HepG2 (cell line): ENCODE measurements around the gene STH. TPM values are rescaled to one million over a fixed set of nuclear protein-coding genes. Genes with fewer than 3 reads are reported as not detected.
"Not testable (repeated sequence)": the region's sequence is repeated elsewhere in the genome, so short reads cannot be mapped to it uniquely, and the experiment has no call there.

Experiments used
- ATAC-seq: fragments of 200-7000 bp; cut with Tn5 transposase; 3 replicates; pipeline ENCODE4 v1.9.1; 2020; ENCODE audit warnings: mild to moderate bottlenecking, moderate library complexity
- BruUV-seq: library from RNA; stranded (reverse); fragments of 400-500 nt; replicated peaks from 2 replicates; lab custom pipeline; 2021; lab: Mats Ljungman, UMichigan
- CTCF ChIA-PET: fragments of 300-600 bp; formaldehyde crosslinking; extraction: SDS; loops from one replicate; lab custom pipeline; 2021; ENCODE audit warnings: low total read pairs, inconsistent platforms, low intra/inter-chr PET ratio; lab: Yijun Ruan, JAX
- POLR2A ChIA-PET: fragments of 350-600 bp; sonication (Branson Sonifier 250); formaldehyde crosslinking; loops from one replicate; lab custom pipeline; 2020; ENCODE audit warnings: antibody characterized with exemption, inconsistent platforms; lab: Yijun Ruan, JAX
- DNase-seq: peaks from one replicate; pipeline ENCODE4 v3.0.0-alpha.2; 2015; ENCODE audit warnings: low spot score
- FAIRE-seq: peaks from 3 replicates; lab custom pipeline; 2011; peaks lifted over from hg19 to GRCh38; lab: Jason Lieb, UNC
- H2AFZ ChIP-seq: one replicate; pipeline ENCODE4 v1.6.1; 2011; ENCODE audit warnings: low read length, inconsistent platforms
- H3K27ac ChIP-seq: fragments of 300-600 bp; 3 replicates; pipeline ENCODE4 v1.8.0; 2011; ENCODE audit warnings: mixed run types, mild to moderate bottlenecking, mixed read lengths, low read length, inconsistent platforms; ENCODE audit not compliant: insufficient read depth; ENCODE audit errors: extremely low read length
- H3K27me3 ChIP-seq, 2 experiments: fragments of 200-600 bp in 1 of 2; 2 replicates in 1 of 2; 3 replicates in 1 of 2; pipeline versions ENCODE4 v1.6.0 to v1.8.0; 2011; ENCODE audit warnings: low read length in 2 of 2, mild to moderate bottlenecking in 2 of 2, moderate library complexity in 2 of 2, inconsistent platforms in 1 of 2; ENCODE audit not compliant: insufficient read depth in 2 of 2, control insufficient read depth in 1 of 2
- H3K36me3 ChIP-seq, 2 experiments: fragments of 200-600 bp in 1 of 2; replicated peaks in 1 of 2; 2 replicates in 1 of 2; 3 replicates in 1 of 2; pipeline versions ENCODE4 v1.5.1 to v1.8.0; 2011; ENCODE audit warnings: low read length in 2 of 2, inconsistent platforms in 1 of 2; ENCODE audit not compliant: insufficient read depth in 2 of 2, control insufficient read depth in 1 of 2
- H3K4me1 ChIP-seq: 2 replicates; pipeline ENCODE4 v1.5.1; 2012; ENCODE audit warnings: low read length, inconsistent platforms; ENCODE audit not compliant: insufficient read depth
- H3K4me2 ChIP-seq: 2 replicates; pipeline ENCODE4 v1.6.0; 2011; ENCODE audit warnings: low read depth, low read length, inconsistent platforms
- H3K4me3 ChIP-seq, 3 experiments: fragments of 200-600 bp in 1 of 3; sonication (generic), shearing (Covaris generic) in 1 of 3; replicated peaks in 1 of 3; 2 replicates each; pipeline ENCODE4 v1.5.1; 2011 to 2016; ENCODE audit warnings: low read length in 3 of 3, inconsistent platforms in 2 of 3, low read depth in 2 of 3, mild to moderate bottlenecking in 2 of 3, control low read depth in 1 of 3, mixed read lengths in 1 of 3; ENCODE audit not compliant: insufficient read depth in 1 of 3
- H3K79me2 ChIP-seq: one replicate; pipeline ENCODE4 v1.6.1; 2011; ENCODE audit warnings: low read length, inconsistent platforms; ENCODE audit not compliant: insufficient read depth
- H3K9ac ChIP-seq: 2 replicates; pipeline ENCODE4 v1.6.0; 2011; ENCODE audit warnings: mild to moderate bottlenecking, low read depth, low read length, inconsistent platforms; ENCODE audit not compliant: insufficient read depth
- H3K9me3 ChIP-seq: 2 replicates; pipeline ENCODE4 v1.5.1; 2012; ENCODE audit warnings: mild to moderate bottlenecking, low read length
- H4K20me1 ChIP-seq: 2 replicates; pipeline ENCODE4 v1.6.0; 2011; ENCODE audit warnings: inconsistent platforms, mild to moderate bottlenecking, low read length, moderate library complexity; ENCODE audit not compliant: insufficient read depth
- CREM ChIP-seq, 2 experiments: sonication (generic) in 1 of 2; formaldehyde crosslinking in 1 of 2; IDR thresholded peaks; 2 replicates each; pipeline versions ENCODE4 v1.4.0 to v1.6.1; 2016 to 2020; ENCODE audit warnings: antibody characterized with exemption in 1 of 2, mild to moderate bottlenecking in 1 of 2, missing genetic modification reagents in 1 of 2
- DNMT3B ChIP-seq: conservative IDR thresholded peaks from 2 replicates; pipeline ENCODE4 v1.6.1; 2016; ENCODE audit warnings: missing biosample characterization, control low read depth
- GZF1 ChIP-seq: sonication (generic); formaldehyde crosslinking; IDR thresholded peaks from 2 replicates; pipeline ENCODE4 v1.5.1; 2020; ENCODE audit warnings: mild to moderate bottlenecking, missing genetic modification reagents
- HDAC1 ChIP-seq: sonication (generic); formaldehyde crosslinking; IDR thresholded peaks from 2 replicates; pipeline ENCODE4 v1.5.1; 2020; ENCODE audit warnings: mild to moderate bottlenecking, missing genetic modification reagents
- HMG20B ChIP-seq: conservative IDR thresholded peaks from 2 replicates; pipeline ENCODE4 v1.6.1; 2016; ENCODE audit warnings: missing genetic modification reagents, missing compliant biosample characterization
- MEIS2 ChIP-seq: sonication (generic); formaldehyde crosslinking; IDR thresholded peaks from 2 replicates; pipeline ENCODE4 v1.9.0; 2021; ENCODE audit warnings: mild to moderate bottlenecking, missing genetic modification reagents
- NFKB2 ChIP-seq: sonication (generic); formaldehyde crosslinking; IDR thresholded peaks from 2 replicates; pipeline ENCODE4 v1.4.0; 2020; ENCODE audit warnings: missing genetic modification reagents, borderline replicate concordance
- POLR2G ChIP-seq: fragments of 200-400 bp; formaldehyde crosslinking; IDR thresholded peaks from 2 replicates; pipeline ENCODE4 v1.6.1; 2018; ENCODE audit warnings: mild to moderate bottlenecking, low read depth, low read length, moderate library complexity
- PRPF4 ChIP-seq: fragments of 200-400 bp; formaldehyde crosslinking; IDR thresholded peaks from 2 replicates; pipeline ENCODE4 v1.6.1; 2016; ENCODE audit warnings: low read length, low read depth; ENCODE audit not compliant: poor library complexity, severe bottlenecking
- RARA ChIP-seq: IDR thresholded peaks from 2 replicates; pipeline ENCODE4 v1.6.1; 2016; ENCODE audit warnings: missing genetic modification reagents, missing compliant biosample characterization
- RBAK ChIP-seq: sonication (generic); formaldehyde crosslinking; IDR thresholded peaks from 2 replicates; pipeline ENCODE4 v1.5.1; 2020; ENCODE audit warnings: mild to moderate bottlenecking, missing genetic modification reagents
- RFX3 ChIP-seq: IDR thresholded peaks from 2 replicates; pipeline ENCODE4 v1.6.1; 2016; ENCODE audit warnings: missing biosample characterization, missing genetic modification reagents
- SALL1 ChIP-seq: sonication (generic); formaldehyde crosslinking; IDR thresholded peaks from 2 replicates; pipeline ENCODE4 v1.8.0; 2022; ENCODE audit warnings: mild to moderate bottlenecking, missing genetic modification reagents
- SAP130 ChIP-seq: IDR thresholded peaks from 2 replicates; pipeline ENCODE4 v1.6.1; 2016; ENCODE audit warnings: low read depth
- SIX4 ChIP-seq: sonication (generic); formaldehyde crosslinking; IDR thresholded peaks from 2 replicates; pipeline ENCODE4 v1.4.0; 2020; ENCODE audit warnings: missing genetic modification reagents
- SMYD3 ChIP-seq: sonication (generic); formaldehyde crosslinking; IDR thresholded peaks from 2 replicates; pipeline ENCODE4 v1.8.1; 2023; ENCODE audit warnings: mild to moderate bottlenecking, missing genetic modification reagents
- THAP11 ChIP-seq: IDR thresholded peaks from 2 replicates; pipeline ENCODE4 v1.6.1; 2016; ENCODE audit warnings: missing biosample characterization, missing genetic modification reagents
- ZBTB7B ChIP-seq: sonication (generic); formaldehyde crosslinking; IDR thresholded peaks from 2 replicates; pipeline ENCODE4 v1.4.0; 2020; ENCODE audit warnings: missing genetic modification reagents
- ZNF12 ChIP-seq: sonication (generic); formaldehyde crosslinking; IDR thresholded peaks from 2 replicates; pipeline ENCODE4 v1.5.0; 2020; ENCODE audit warnings: missing genetic modification reagents
- ZNF20 ChIP-seq: sonication (generic); formaldehyde crosslinking; IDR thresholded peaks from 2 replicates; pipeline ENCODE4 v1.4.0; 2020; ENCODE audit warnings: mild to moderate bottlenecking, moderate library complexity, missing genetic modification reagents
- ZNF264 ChIP-seq: sonication (generic); formaldehyde crosslinking; IDR thresholded peaks from 2 replicates; pipeline ENCODE4 v1.4.0; 2020; ENCODE audit warnings: missing genetic modification reagents
- ZNF274 ChIP-seq: sonication (generic); formaldehyde crosslinking; IDR thresholded peaks from 2 replicates; pipeline ENCODE4 v1.5.1; 2020; ENCODE audit warnings: mild to moderate bottlenecking, missing genetic modification reagents
- ZNF282 ChIP-seq: fragments of 450-650 bp; IDR thresholded peaks from 2 replicates; pipeline ENCODE4 v1.6.1; 2018; ENCODE audit not compliant: partially characterized antibody
- ZNF296 ChIP-seq: sonication (generic); formaldehyde crosslinking; conservative IDR thresholded peaks from 2 replicates; pipeline ENCODE4 v1.5.0; 2020; ENCODE audit warnings: mild to moderate bottlenecking, missing genetic modification reagents
- ZNF503 ChIP-seq: sonication (generic); formaldehyde crosslinking; IDR thresholded peaks from 2 replicates; pipeline ENCODE4 v1.4.0; 2020; ENCODE audit warnings: missing genetic modification reagents
- ZNF598 ChIP-seq: sonication (generic); formaldehyde crosslinking; IDR thresholded peaks from 2 replicates; pipeline ENCODE4 v1.5.1; 2020; ENCODE audit warnings: mild to moderate bottlenecking, missing genetic modification reagents, borderline replicate concordance
- WGBS: methylation state at CpG from one replicate; pipeline ENCODE4 v1.1.6; 2017; ENCODE audit warnings: low lambda C conversion rate; 5-methylcytosine and 5-hydroxymethylcytosine counted together
- in situ Hi-C: cut with HindIII; loops from 2 replicates; pipeline ENCODE4 v1.10.0; 2017; ENCODE audit warnings: low pct_unique_long_range_greater_than_20kb; ENCODE audit not compliant: extremely low pct_ligation_motif_present
- intact Hi-C: fragments of 100-400 bp; cut with micrococcal nuclease; formaldehyde crosslinking; loops from one replicate; pipeline ENCODE4 v1.10.0; 2022; ENCODE audit not compliant: unreplicated experiment
- polyA plus RNA-seq, 8 experiments: library from polyadenylated mRNA; depleted of rRNA in 3 of 8; stranded (reverse) in 7 of 8; unstranded in 1 of 8; fragments of >200 nt; fragmentation: Illumina TruSeq in 4 of 8; extraction: Trizol in 4 of 8; gene quantifications; 2 replicates each; pipeline versions ENCODE4 v1.2.1 to v1.2.3, GENCODE V29; 2011 to 2016; ENCODE audit warnings: low read depth in 4 of 8, missing spikeins in 1 of 8, mixed read lengths in 1 of 8; ENCODE audit not compliant: insufficient read depth in 1 of 8
- total RNA-seq, 5 experiments: library from RNA; depleted of rRNA; stranded (reverse); fragments of >200 nt; fragmentation: Illumina TruSeq; extraction: Trizol; gene quantifications; 2 replicates each; pipeline ENCODE4 v1.2.3, GENCODE V29; 2016; ENCODE audit warnings: low read depth in 1 of 5

STH gene
- total and polyA plus RNA-seq, 2 of the 13 experiments (the other 11 are each of a cell fraction or from before 2014, with no cell fraction given), result not detected

GRCh38 chr17:46013502-46014165 is 14.6 kb downstream of the STH start (continued):
- TF ChIP-seq CREM (IDR thresholded peaks at IDR 0.05), result peak; percentile 67
- TF ChIP-seq CREM (CRISPR knock-in tag; IDR thresholded peaks at IDR 0.05), result no peak
- TF ChIP-seq PRPF4, result no peak
- no peak for TF ChIP-seq RFX3 (CRISPR knock-in tag)
- 0 out of 2 replicates have a peak, but pooled peaks have one; percentile 28 for TF ChIP-seq THAP11 (CRISPR knock-in tag)
- peak; percentile 45 for TF ChIP-seq SAP130 (CRISPR knock-in tag)
- TF ChIP-seq RARA (CRISPR knock-in tag), result no peak; the same call in 1 of the 2 replicates
- no peak for TF ChIP-seq ZNF20
- TF ChIP-seq SIX4 (CRISPR knock-in tag), result no peak
- no peak for TF ChIP-seq ZNF282
- TF ChIP-seq NFKB2 (CRISPR knock-in tag), result peak; percentile 55; the same call in 1 of the 2 replicates
- no peak for TF ChIP-seq ZNF598 (CRISPR knock-in tag)
- peak; percentile 28; the same call in 1 of the 2 replicates for TF ChIP-seq ZNF274 (CRISPR knock-in tag)
- peak; percentile 49 for TF ChIP-seq HDAC1 (CRISPR knock-in tag)
- TF ChIP-seq ZNF296, result 0 out of 2 replicates have a peak, but pooled peaks have one; percentile 15
- TF ChIP-seq SALL1, result 0 out of 2 replicates have a peak, but pooled peaks have one; percentile 31
- TF ChIP-seq POLR2G, result no peak
- no peak for TF ChIP-seq ZNF12 (CRISPR knock-in tag)
- 0 out of 2 replicates have a peak, but pooled peaks have one; percentile 41 for TF ChIP-seq HMG20B (CRISPR knock-in tag)
- TF ChIP-seq RBAK (CRISPR knock-in tag), result no peak
- TF ChIP-seq ZNF264, result 0 out of 2 replicates have a peak, but pooled peaks have one; percentile 53
- no peak for TF ChIP-seq DNMT3B (CRISPR knock-in tag)
- TF ChIP-seq ZNF503 (CRISPR knock-in tag), result peak; percentile 52; the same call in 1 of the 2 replicates
- peak; percentile 52 for TF ChIP-seq ZBTB7B (CRISPR knock-in tag)
- no peak for TF ChIP-seq SMYD3
- TF ChIP-seq GZF1 (CRISPR knock-in tag), result peak; percentile 40; the same call in 1 of the 2 replicates
- TF ChIP-seq MEIS2 (CRISPR knock-in tag), result peak; percentile 69; the same call in 1 of the 2 replicates

- H3K27ac ChIP-seq, BruUV-seq, H3K27me3 ChIP-seq, H3K4me2 ChIP-seq, H4K20me1 ChIP-seq, H3K9me3 ChIP-seq, ATAC-seq, FAIRE-seq, intact Hi-C loops, H3K36me3 ChIP-seq, POLR2A ChIA-PET, H3K79me2 ChIP-seq, CTCF ChIA-PET, H3K4me1 ChIP-seq, H3K4me3 ChIP-seq, H2AFZ ChIP-seq, H3K9ac ChIP-seq, DNase-seq: not testable (repeated sequence)
- in situ Hi-C loops, result loop anchor here (25.0 kb wide), 1 partner anchor 818 kb away; no protein-coding TSS in a partner anchor
- 92% methylated on average over 8 of the region's 8 CpGs for WGBS
Measured at GRCh38 chr17:46019408-46019925, 20.4 kb downstream of the STH start.
